BE2C (cell line): Measurements from ENCODE around the gene IGDCC3.

ENCODE experiments used
- DNase-seq: peaks from one replicate; pipeline ENCODE4 v3.0.0-alpha.2; 2020
- H3K27me3 ChIP-seq: fragments of 250-450 bp; sonication (Bioruptor Pico); 2 replicates; pipeline ENCODE4 v1.5.1; 2020; ENCODE audit warnings: mild to moderate bottlenecking
- H3K36me3 ChIP-seq: fragments of 250-450 bp; sonication (Bioruptor Pico); 2 replicates; pipeline ENCODE4 v1.5.1; 2020; ENCODE audit warnings: mild to moderate bottlenecking
- H3K4me1 ChIP-seq: fragments of 250-450 bp; sonication (Bioruptor Pico); 2 replicates; pipeline ENCODE4 v1.5.1; 2020
- H3K4me3 ChIP-seq: 2 replicates; pipeline ENCODE4 v1.5.1; 2011; ENCODE audit warnings: low read depth, low read length
- H3K9me3 ChIP-seq: fragments of 250-450 bp; sonication (Bioruptor Pico); 2 replicates; pipeline ENCODE4 v1.5.1; 2020
- CTCF ChIP-seq: IDR thresholded peaks from 2 replicates; pipeline ENCODE4 v1.5.1; 2012; ENCODE audit warnings: mild to moderate bottlenecking, low read depth, low read length

IGDCC3 gene

GRCh38 chr15:65286704-65287519 is 90.9 kb downstream of the IGDCC3 start, which contains the start of gene PARP16:
PARP16 (minus strand) TSS chr15:65286883; CDS start chr15:65286426, 457 bp downstream.
- Histone ChIP-seq H3K4me3 (peak within 1 kb of the TSS; percentile 74), H3K27me3 (no peaks in the 10 kb centered on the region), H3K4me1 (peaks cover 11% of the 10 kb centered on the region; the same call in 1 of the 2 replicates), H3K9me3 (no peaks in the 10 kb centered on the region), H3K36me3 (0 out of 2 replicates have a peak, but pooled peaks cover 3% of the 10 kb centered on the region)
- peak; percentile 20; the same call in 1 of the 2 replicates for TF ChIP-seq CTCF
- DNase-seq = peak; percentile 97

- Histone ChIP-seq H3K4me3 (peak overlapping the region; percentile 74), H3K4me1 (peaks cover 11% of the 10 kb centered on the region; the same call in 1 of the 2 replicates), H3K36me3 (0 out of 2 replicates have a peak, but pooled peaks cover 3% of the 10 kb centered on the region), H3K27me3 (no peaks in the 10 kb centered on the region), H3K9me3 (no peaks in the 10 kb centered on the region)
- TF ChIP-seq CTCF = no peak
- no peak for DNase-seq
Measured at GRCh38 chr15:65286069-65286703, 91.6 kb downstream of the IGDCC3 start.

- Histone ChIP-seq H3K4me3 (peak overlapping the region; percentile 74), H3K27me3 (no peaks in the 10 kb centered on the region), H3K9me3 (no peaks in the 10 kb centered on the region), H3K36me3 (0 out of 2 replicates have a peak, but pooled peaks cover 3% of the 10 kb centered on the region), H3K4me1 (peaks cover 11% of the 10 kb centered on the region; the same call in 1 of the 2 replicates)
- DNase-seq = no peak
- no peak for TF ChIP-seq CTCF
Measured at GRCh38 chr15:65285291-65286068, 92.3 kb downstream of the IGDCC3 start.

GRCh38 chr15:65278480-65278879 is 99.3 kb downstream of the IGDCC3 start:
- DNase-seq = no peak
- no peaks in the 10 kb centered on the region for H3K27me3 ChIP-seq
- no peaks in the 10 kb centered on the region for H3K9me3 ChIP-seq
- no peak overlapping the region for H3K4me3 ChIP-seq
- no peaks in the 10 kb centered on the region for H3K36me3 ChIP-seq
- no peak for TF ChIP-seq CTCF
- H3K4me1 ChIP-seq = no peaks in the 10 kb centered on the region
